Measurements from ENCODE around the gene CACNG5.
A peak's percentile ranks its signal among the peaks of the same experiment; 100 is the strongest.

CACNG5 gene

GRCh38 chr17:66834919-66835454, at the start of gene CACNG5:
Gene CACNG5 (plus strand): TSS chr17:66835117. CDS start chr17:66877333, 42,216 bp downstream.
- DNase-seq, result no peak

DNA sequence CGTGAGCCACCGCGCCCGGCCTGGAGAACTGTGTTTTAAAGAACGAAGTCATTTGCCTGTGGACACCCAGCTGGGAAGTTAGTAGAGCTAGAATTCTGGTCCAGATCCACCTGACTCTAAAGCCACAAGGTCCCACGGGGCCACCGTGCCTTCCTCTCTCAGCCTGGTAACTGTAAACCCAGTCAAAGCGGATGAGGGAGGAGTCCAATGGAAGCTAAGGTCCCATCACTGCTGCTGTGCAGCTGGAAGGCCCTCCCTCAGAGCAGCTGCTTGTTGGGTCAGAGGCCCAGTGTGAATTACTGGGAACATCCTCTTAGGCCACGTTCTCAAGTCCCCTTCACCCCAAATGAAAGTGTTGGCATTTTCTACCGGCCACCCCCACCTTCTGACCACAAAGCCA, 48.8 kb upstream of the CACNG5 start:
- no peak for DNase-seq

DNA sequence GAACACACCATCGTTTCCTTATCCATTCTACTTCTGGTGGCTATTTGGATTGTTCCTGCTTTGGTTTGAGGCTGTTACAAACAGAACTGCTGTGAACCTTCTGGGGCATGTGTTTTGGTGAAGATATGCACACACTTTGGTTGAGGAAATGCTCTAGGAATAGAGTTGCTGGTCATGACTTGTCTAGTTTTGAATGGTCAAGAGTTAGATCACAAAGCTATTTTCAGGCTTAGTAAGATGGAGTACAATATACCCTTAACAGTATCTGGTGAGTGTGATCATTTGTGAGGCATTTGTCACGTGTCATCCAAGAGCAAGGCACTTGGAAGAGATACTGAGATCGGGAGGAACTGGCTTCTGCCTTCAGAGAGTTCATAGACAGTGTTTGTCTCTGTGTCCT, 47.0 kb upstream of the CACNG5 start:
- DNase-seq, result no peak

GRCh38 chr17:66789093-66789492, 45.8 kb upstream of the CACNG5 start:
- no peak for DNase-seq

DNA sequence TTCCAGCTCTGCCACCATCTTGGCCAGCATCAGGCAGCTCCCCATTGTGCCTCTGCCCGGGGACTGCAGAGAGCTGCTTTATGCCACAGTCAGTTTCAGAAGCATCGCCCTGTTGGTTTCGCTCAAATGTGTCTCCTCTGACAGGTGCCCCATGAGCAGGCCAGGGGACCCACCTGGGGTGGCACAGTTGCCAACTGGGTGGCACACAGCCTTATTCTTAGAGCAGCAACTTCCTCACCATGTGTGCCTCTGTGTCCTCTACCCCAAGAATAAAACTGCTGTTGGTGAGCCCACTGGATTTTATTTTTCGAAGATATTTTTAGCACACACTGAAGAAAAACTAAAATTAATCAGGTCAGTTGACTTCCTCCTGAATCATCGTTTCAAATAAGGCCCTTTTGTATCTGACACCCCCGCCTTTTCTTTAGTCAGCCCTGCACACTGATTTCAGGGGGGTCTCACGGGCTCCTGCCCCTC, 44.9 kb upstream of the CACNG5 start:
- DNase-seq, result no peak

- DNase-seq, result no peak
Measured at GRCh38 chr17:66790501-66791061, 44.3 kb upstream of the CACNG5 start.

- DNase-seq, result no peak
Measured at GRCh38 chr17:66791347-66791746, 43.6 kb upstream of the CACNG5 start.

DNA sequence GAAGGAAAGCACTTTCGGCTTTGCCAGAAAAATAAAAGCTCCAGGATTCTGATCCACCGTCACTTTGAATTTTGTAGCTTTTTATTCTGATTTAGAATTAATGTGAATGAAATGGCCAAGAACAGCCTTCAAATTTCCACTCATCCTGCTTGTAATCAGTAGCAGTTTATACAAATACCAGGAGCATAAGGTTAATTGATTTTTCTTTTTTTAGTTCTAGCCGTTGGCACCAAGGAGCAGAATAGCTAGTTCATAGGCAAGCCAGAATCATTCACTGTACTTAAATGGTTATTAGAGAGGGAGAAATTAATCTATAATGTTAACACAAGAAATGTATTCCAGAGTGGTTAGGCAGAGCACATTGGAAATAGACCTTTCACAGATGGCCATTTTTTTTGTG, 41.1 kb upstream of the CACNG5 start:
- DNase-seq, result no peak

DNA sequence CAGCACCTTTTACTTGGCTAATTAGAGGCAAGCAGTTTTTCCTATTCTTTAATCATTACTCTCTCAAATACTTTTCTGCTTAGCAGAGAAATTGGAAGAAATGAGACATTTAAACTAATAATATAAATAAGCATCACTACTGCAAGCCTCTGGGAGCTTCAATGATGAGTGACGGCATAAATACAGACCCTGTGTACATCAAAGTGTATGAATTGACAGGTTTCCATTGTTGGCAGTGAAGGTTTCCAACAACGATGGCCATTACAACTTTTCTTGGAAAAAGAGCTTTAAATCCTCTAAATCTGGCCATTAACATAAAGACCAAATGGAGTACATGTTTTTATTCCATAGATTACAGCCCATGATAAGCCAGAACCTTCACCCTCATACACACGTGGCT, 39.4 kb upstream of the CACNG5 start:
- DNase-seq, result no peak

DNA sequence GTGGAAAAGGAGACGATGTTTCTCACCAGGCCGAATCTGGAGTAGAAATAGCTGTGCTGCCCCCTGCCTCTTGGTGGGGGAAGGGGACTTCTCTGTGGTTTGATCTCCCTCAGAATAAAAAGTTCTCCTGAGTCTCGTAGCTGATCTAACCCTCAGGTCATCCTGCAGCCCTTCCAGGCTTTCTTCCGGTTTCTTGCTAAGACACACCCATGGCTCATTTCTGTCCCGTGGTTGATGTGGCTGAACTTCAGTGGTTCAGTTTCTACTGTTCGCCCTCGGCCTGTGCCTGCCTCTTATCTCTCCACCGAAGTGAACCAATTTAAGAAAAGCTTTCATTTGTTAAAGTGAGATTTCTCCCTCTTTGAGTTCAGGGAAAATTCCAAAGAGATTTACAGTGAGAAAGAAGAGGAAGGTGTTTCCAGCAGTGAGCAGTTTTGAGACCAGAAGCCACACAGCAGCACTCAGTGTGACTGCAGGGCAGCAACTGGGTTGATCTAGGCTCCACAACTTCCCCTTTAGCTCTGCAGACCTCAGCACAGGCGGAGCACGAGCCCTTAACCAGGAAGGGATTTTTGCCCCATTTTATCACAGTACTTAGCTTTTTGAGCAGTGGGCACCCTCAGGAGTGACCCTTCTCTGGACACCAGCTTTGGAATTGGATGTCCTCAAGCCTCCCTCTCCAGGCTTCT, 34.9 kb upstream of the CACNG5 start:
- DNase-seq, result no peak

- DNase-seq, result no peak
Measured at GRCh38 chr17:66803474-66803951, 31.4 kb upstream of the CACNG5 start.

DNA sequence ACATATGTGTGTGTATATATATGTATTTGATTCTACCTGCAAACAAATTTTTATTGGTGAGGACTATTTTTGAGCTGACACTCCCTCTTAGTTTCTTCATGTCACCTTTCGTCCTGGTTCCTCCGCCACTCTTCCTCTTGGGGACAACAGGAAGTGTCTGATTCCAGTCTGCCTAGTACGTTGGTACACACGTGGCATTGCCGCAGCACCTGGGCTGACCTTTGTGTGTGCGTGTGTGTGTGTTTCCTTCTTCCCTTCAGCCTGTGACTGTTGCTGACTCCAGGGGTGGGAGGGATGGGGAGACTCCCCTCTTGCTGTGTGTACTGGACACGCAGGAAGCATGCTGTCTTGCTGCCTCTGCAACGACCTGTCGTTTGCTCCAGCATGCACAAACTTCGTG, 29.4 kb upstream of the CACNG5 start:
- DNase-seq, result no peak

DNA sequence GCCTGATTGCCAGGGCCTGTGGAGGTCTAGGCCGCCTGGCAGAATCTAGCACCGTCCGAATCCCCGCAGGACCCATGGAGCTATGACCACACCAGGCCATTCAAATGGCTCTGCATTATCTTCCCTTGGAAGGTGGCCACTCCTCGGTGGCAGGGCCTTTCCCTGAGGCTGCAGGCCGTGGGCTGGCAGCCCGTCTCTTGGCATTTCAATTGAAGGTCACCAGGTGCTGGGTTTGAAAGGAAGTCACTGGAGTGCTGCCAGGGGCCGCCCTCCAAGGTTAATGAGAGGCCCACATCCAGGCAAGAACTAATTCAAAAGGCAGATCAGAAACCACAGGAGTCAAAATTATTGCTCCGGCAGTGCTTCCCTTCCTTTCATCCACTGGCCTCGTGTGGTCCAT, 27.7 kb upstream of the CACNG5 start:
- DNase-seq, result peak; percentile 43

- DNase-seq, result no peak
Measured at GRCh38 chr17:66809408-66809807, 25.5 kb upstream of the CACNG5 start.

DNA sequence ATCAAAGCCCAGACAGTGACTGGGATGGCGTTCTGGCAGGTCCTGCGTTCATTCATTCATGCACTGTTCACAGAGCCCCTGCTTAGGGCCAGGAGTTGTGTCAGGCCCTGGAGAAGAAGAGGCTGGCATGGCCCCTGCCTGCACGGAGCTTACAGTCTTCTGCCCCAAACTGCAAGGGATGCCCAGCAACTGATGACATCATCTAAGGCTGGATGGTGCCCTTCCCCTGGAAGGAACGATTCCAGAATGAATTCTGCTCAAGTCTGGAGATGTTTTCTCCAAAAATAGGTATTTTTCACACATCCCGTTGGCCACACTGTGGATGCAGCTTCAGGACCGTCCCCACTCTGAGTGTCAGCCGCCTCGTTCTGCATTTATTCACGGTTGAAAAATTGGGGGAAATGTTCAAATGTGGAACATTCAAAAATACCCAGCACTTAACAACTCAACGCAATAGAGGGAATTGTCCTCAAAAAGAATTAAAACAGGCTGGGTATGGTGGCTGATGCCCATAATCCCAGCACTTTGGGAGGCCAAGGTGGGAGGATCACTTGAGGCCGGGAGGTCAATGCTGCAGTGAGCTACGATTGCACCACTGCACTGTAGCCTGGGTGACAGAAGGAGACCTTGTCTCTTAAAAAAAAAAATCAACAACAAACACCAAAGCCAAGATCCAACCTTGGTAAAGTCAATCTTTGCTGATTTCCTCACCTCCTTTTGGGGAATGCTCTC, 23.8 kb upstream of the CACNG5 start:
- DNase-seq, result no peak

- DNase-seq, result no peak
Measured at GRCh38 chr17:66811683-66812054, 23.2 kb upstream of the CACNG5 start.

DNA sequence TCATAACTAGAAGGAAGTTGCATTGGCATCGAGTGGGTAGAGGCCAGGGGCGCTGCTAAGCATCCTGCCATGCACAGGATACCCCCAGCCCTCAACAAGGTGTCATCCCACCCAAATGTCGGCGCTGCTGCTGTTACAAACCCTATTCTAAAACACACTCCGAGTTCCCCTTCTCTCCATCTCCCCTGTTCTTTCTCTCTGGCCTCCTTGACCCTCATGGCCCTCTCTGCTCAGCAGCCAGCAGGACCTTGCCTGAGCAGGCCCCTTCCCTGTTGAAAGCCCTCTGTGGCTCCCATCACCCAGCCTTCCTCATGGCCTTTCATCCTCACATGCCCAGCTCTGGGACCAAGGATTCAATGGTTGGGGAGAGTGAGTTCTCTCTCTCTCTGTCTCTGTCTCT, 22.3 kb upstream of the CACNG5 start:
- DNase-seq, result no peak

DNA sequence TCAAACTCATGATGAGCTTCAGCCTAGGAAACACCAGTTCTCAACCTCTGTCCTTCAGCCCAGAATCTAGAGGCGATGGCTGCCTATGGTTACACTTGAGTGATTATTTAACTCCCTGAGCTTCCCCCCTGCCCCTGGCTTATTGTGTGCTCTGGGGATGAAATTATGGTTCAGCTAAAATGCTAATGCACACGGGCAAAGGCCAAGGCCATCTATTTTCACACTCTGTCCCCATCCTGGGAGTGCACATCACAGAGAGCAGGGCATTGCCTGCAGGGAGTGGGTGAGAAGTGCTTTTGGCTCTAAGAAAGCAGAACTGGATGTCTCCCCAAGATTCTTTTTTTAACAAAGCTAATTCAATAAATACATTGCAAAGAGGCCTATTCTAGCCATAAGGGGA, 21.6 kb upstream of the CACNG5 start:
- DNase-seq, result no peak

GRCh38 chr17:66814026-66814425, 20.9 kb upstream of the CACNG5 start:
- no peak for DNase-seq

DNA sequence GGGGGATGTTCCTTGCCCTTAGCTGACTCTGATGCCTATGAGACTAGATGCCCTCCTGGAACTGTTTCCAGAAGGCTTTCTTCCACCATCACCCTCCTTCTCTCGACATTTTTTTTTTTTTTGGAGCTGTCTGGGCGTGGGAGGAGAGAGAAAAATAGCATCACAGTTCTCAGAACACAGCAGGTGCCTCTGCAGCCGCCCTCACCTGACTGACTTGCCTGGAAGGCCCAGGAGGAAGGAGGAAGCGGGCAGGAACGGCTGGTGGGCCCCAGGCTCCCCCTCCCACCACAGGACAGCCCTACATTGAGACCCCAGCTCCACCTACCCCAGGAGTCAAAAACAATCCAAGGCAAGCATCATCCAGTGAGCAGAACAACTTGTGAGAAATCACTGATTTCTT, 20.3 kb upstream of the CACNG5 start:
- DNase-seq, result no peak

- DNase-seq, result no peak
Measured at GRCh38 chr17:66817750-66818149, 17.2 kb upstream of the CACNG5 start.

DNA sequence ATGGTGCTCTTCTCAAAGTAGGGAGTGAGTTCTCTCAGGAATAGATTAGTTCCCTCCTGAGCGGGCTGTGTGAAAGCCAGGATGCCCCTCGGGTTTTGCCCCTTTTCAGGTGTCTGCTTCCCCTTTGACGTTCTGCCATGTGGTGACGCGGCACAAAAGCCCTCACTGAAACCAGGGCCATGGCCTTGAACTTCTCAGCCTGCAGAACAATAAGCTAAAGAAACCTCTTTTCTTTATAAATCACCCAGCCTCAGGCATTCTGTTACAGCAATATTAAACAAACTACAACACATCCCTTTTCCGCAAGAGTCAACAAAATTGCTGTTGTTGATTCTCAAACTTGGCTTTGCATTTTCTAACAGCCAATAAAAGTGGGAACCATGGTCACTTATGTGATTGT, 15.5 kb upstream of the CACNG5 start:
- no peak for DNase-seq

DNA sequence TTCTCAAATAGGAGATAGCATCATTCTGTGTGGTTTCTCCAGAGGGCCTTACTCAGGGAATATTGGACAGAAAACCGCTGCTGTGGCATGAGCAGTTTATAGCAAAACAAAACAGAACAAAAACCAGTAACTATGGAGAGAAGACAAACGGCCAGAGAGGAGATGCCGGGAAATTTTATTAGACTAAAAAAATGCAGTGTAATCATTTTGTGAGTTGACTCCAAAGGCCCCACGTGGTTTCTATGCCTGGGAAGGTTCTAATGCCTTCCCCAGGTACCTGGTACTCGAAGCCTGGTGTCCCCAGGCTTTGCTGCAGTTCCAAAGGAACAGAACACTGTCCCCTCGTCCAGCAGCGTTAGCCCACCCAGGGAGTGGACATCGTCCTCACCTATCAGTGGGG, 12.9 kb upstream of the CACNG5 start:
- DNase-seq, result no peak

DNA sequence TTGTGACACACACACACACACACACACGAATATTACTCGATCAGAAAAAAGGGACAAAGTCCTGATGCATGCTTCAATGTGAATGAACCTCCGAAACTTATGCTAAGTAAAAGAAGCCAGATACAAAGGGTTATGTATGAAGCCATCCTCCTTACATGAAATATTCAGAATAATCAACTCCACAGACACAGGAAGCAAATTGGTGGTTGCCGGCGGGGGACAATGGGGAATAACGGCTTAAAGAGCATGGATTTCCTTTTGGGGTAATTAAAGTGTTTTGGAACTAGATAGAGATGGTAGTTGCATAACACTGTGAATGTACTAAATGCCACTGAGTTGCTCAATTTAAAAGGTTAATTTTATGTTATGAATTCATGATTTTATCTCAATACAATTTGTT, 8.1 kb upstream of the CACNG5 start:
- no peak for DNase-seq

All from NCI-H1105 treated with DMSO at 0.1 percent for 48 hours (cell line).